Stimulated activated CD8-positive, alpha-beta memory T cell treated with anti-CD3 and anti-CD28 coated beads, Interleukin-7, amount 100 ng/mL, for 24 hours (primary cell): ENCODE measurements around the gene TES.

Source experiments
- DNase-seq: peaks from one replicate; pipeline ENCODE4 v3.0.0-alpha.2; 2020; ENCODE audit warnings: low read depth

Gene TES

DNA sequence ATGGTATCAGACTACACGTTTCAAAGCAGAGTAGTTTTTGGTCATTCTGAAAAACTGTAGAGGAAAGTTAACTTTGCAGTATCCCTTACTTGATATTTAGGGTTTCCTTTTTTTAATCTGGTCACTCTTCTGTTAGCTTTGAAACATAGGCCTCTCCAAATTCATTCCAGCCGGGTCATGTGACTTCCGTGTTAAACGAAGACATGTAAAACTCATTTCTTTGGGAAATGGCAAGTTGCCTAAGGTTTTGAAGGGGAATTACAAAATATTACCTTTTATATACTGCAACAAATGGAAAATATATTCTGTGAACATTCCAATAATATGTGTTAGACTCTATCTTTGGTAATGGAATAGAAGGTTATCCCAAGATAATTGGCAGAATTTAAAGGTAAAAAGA, 9.5 kb downstream of the TES start:
- DNase-seq = no peak

DNA sequence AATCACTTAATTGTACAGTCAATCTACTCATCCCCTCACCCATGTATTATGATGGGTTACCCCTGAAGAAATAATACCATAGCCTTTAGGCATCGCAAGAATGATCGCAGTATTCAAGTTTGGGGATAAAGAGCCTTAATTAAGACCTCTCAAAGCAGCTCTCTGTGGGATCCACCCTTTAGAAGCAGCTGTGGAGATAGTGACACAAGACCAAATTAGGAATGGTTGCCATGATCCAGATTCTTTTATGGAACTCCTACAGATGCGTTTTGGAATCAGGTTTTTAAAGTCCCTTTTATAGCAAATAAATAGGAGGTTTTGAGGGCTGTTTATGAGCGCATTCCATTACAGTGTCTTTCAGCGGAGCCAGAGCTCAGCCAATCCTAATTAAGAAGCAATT, 12.2 kb downstream of the TES start:
- DNase-seq = no peak

DNA sequence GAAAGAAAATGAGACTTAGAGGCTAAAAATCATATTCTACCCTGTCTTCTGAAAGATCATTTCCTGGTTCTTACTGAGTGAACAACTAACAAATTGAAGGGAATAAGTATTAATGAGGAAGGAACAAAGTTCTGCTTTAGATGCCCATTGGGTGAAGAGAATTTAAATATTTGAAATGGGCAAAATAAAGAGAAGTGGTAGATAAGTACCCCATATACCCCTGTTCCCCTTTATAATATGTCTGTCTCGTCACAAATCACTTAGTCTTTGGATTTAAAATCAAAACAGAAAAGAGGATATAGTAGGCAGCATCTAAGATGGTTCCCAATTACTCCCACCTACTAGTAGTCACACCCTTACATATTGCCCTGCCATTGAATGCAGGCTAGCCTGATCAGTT, 13.2 kb downstream of the TES start:
- no peak for DNase-seq

DNA sequence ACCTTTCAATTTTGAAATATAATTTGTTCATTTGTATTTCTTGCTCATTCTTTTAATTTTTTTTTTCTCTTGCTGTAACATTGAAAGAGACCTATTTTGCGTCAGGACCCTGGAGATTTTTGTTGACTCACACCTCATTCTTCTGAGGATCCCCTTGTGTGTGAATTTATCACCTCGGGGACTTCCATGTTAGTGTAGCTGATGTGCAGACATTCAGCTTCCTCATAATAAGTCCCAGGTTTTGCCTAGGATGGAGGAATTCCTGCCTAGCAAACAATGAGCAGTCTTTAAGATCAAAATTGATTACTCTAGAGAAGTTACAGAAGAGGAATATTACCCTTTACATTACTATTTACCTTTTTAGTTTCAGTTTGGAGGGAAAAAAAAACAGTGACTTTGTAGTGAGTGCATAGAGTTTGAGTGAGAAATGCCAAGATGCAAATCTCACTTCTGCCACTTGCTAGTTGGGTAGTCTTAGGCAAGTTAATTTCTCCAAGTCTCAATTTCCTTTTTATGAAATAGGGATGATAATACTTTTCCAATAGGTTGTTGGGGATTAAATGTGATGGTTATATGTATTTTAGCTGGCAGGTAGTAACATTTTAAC, 14.3 kb downstream of the TES start:
- no peak for DNase-seq

DNA sequence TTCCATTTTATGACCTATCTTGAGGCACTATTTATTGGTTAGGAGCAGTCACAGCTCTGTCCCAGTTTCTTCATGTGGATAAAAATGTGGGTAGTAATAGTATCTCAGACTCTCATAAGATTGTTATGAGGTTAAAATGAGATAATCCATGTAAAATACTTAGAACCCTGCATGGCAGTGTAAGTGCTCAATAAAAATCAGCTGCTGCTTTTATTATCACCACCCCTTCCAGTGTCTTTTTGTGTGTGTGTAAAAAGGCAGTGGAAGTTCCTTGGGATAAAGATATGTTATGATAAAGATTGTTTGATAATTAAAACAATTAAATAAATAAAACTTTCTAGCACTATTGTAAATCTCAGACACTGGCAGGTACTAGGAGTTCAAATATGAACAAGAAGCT, 15.5 kb downstream of the TES start:
- no peak for DNase-seq

DNA sequence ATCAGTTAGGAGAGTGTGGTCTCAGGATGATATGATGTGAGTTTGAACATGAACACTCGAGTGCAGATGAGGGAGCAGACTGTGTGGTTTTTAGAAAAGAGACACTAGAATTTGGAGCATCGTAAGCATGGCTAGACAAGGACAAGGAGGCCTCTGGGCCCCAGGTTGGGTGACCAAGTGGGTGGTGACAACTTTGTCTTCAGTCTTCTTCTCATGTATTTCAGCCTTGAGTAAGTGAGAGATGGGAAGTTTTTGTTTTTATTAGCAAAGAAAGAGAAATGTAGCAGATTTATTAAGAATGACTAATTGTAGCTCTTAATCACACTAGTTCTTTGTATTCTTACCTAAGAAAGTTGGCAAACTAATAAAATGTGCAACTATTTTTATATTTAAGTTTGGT, 16.3 kb downstream of the TES start:
- DNase-seq = no peak

DNA sequence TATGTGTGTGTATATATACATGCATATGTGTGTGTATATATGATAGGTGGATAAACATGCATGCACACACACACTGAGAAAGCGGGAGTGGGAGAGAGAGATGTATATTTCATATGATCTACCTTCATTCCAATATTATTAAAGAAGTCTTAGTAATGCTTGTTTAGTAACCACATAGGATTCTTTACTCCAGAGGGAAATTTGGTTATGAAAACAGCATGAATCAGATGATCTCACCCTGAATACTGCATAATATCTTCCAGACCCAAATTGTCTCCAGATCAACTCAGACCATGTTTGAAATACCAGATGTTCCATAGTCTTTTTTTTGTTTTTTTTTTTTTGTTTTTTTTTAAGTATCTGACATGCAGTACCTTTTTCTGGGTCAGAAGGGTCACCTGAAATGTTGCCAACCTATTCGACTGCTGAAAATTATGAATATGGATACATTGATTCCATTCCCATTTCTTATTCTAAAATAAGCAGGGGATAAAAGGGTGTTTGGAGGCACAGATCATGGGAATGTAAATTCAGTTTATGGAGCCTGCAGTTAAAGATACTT, 17.4 kb downstream of the TES start:
- no peak for DNase-seq

DNA sequence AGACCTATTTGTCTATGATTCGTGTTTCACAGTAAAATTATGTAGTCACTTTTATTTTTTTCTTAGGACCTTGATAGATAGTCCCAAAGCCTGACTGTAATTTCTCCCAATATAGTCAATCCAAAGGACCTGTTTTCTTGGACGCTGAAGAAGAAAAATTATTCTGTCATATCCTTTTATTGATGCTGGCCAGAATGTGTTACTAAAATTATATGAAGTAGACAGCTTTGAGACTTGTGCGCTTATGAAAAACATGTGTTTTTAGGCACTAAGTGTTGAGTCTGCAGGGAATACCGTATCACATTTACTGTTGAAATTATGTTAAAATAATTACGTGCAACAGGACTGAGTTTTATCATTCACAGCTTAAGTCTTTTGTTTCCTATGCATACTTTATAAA, 17.9 kb downstream of the TES start:
- no peak for DNase-seq

DNA sequence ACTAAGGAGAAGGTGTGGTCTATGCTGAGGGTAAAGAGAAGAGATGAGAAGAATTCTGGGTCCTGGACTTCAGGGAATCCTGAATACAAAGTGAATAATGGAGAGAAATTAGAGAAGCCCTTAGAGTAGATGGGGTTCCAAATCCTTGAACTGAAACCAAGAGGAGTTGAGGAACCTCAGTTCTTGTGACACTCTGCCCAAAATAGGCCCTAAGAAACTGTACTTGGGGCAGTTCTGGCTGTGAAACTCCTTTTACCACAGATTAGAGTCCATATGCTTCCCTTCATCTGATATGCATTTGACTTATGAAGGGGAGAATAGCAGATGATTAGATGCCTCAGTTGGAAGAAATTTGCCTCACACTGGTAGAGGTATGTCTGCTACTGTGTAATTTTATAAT, 19.0 kb downstream of the TES start:
- DNase-seq = no peak

DNA sequence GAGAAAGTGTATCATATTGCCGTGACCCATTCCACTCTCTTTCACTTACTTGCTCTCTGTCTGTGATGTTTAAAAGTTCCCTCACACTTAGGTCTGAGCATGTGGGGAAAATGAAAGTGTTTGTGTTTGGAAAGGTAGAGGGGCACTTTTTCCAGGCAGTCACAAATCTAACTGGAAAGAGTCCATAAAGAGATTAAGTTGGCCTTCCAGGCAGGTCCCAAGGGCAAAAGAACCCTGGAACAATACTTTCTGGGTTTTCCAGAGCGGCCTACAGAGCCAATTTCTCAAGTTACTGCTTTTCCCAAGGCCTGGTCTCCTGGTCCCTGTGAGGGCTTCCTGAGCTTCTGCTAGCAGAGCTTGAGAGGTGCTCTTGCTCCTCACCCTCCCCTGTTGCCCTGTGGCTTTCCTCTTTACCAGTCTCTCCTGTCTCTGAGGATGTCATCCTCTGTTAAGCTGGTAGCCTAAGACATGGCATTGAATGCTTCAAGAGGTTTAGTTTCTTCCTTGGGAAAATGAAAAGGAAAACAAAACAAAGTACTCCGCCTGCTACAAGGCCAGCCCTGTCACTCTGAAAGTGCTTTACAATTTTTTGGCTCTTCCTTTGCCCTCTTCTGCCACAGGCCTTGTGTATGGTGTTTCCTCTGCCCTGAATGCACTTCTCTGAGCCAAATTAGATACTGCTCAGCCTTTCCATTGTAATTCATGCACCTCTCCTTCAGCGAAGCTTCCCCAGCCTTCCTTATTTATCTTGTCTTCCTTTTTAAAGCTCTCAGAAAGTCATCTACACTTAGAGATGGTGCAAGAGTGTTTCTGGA, 20.1 kb downstream of the TES start:
- no peak for DNase-seq

DNA sequence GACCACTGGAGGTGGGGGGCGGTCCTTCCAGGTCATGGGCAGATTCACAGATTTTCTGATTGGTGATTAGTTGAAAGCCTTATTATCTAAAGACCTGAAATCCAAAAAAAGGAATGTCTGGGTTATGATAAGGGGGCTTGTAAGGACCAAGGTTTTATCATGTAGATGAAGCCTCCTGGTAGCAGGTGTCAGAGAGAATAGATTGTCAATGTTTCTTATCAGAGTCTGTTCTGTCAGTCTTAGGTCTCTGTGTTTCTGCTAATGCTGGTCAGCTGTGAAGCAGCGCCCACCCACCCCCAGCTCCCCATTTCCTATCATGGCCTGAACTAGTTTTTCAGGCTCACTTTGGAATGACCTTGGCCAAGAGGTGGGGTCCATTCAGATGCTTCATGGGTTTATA, 21.2 kb downstream of the TES start:
- no peak for DNase-seq

DNA sequence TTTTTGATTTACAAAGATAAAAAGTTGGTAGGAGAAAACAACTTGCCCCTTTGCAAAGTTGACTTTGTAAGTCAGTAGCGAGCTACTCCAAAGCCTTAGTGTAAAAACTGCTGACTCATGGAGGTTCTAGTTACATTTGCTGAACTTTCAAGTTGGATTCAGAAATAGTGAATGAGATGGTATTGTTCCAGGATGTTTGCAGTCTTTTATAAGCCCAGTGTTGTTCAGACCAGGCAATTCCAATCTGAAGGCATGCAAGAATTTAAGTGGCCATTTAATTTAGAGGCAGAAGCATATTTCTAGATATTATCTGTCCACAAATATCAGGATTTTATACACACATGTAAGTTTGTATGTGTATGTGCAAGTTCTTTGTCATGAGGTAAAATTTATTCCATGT, 21.6 kb downstream of the TES start:
- no peak for DNase-seq

DNA sequence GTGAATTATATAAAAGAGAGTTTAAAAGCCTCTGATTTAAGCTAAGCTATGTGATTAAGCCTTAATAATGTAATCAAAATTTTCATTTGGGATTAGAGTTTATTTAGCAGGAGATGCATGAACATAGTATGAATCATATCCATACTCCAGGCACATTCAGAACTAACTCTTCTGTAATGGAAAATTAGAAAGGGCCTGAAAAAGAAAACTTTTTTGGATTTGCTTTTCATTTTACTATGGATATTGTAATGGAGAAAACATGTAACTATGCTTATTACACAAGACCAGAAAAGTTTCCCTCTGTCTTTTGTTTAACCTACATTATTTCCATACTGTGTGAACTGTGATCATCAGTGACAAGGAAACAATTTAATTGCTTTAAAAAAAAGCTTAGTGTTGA, 22.0 kb downstream of the TES start:
- no peak for DNase-seq

DNA sequence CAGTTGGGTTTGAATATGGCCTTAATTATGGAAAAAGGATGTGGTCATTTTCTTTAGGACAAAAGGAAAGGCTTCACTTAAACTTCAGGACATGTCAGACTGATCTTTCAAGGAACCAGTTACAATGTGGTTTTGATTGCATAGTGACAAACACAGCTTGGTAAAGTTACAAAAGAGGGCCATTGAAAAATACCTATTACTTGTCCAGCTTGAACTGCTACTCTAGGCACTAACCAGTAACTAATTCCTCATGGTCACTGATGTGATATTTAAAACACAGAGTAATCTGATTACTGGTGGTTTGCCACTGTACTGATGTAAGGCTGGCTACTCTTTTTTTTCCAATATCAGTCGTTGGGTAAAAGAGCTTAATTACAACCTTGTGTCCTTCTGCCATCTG, 22.6 kb downstream of the TES start:
- no peak for DNase-seq

DNA sequence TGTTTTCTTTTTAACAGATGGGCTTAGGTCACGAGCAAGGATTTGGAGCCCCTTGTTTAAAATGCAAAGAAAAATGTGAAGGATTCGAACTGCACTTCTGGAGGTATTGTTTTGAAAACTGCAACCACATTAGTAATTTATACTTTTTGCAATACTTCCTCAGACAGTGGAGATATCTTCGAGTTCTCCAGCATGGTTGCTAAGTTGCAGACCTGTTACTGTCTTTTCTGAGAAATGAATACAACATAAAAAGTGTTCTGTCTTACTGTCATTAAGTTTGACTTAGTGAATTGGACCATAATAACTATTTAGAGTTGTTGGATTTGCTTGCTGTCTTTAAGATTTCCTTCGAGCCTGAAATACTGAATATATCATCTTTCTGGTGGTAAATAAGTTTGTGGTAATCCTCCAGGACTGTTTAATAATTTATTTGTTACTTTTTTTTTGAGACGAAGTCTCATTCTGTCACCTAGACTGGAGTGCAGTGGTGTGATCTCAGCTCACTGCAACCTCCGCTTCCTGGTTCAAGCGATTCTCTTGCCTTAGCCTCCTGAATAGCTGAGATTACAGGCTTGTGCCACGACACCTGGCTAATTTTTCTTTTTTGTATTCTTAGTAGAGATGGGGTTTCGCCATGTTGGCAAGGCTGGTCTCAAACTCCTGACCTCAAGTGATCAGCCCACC, 24.3 kb downstream of the TES start:
- no peak for DNase-seq

DNA sequence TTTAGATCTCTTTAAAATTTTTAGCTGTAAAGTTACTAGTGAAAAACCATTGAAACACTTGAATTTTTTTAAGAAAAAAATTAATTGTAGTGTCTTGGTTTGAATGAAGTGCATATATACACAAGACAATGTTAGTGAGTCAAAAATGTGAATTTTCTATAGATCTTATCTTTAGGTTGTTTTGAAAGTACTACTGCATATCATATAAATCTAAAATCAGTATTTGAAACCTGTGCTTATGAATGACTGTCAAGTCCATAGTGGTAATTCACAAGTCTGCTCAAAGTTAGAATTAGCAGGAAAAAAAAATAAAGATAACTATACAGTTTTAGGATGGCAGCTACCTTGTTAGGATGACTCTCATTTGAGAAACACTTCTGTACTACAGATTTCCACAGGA, 25.0 kb downstream of the TES start:
- DNase-seq = no peak

DNA sequence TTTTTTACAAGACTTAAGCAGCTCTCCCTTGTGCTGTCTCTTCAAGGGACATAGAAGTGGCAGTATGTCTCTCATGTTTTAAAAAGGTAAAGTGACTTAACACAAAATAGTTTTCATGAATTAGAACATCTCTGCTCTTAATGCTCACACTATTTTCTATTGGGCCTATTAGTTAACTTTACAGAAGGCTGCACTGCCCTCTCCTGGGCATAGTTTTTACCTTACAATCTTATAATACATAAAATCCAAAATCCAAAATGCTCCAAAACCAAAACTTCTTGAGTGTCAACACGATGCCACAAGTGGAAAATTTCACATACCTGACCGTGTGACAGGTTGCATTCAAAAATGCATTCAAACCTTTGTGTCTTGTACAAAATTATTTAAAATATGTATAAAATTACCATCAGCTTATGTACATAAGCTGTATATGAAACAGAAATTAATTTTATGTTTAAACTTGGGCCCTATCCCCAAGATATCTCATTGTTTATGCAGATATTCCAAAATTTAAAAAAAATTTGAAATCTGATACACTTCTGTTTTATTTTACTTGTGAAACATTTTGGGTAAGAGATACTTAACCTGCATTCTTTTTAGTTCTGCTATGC, 25.8 kb downstream of the TES start:
- DNase-seq = no peak

DNA sequence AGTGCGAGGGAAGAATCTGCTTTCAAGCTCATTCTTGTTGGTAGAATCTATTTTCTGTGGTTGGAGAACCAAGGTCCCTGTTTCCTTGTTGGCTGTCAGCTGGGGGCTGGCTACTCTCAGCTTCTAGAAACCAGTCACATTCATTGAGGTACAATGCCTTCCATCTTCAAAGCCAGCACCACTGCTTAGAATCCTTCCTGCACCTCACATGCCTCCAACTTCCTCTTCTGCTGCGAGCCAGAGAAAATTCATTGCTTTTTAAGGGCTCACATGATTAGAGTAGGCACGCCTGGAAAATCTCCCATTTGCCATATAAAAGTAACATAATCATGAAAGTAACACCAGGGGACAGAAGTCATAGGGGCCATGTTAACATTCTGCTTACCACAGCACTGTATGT, 28.7 kb downstream of the TES start:
- no peak for DNase-seq

DNA sequence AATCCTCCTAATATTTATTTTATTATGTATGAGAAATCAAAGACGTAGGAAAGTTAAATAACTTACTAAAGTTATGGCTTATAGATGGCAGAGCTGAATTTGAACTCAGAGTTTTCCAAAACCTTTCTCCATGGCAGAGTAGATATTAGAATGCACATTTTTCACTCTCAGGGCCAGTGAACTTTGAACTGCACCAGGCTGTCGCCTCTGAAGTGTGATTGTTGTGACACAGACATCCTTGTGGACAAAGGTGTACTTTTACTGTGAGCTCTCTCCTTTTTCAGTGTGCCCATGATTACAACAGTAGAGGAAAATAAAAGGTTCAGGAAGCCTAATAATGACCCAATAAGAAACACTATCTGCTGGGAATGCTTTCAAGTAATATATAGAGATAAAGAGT, 29.1 kb downstream of the TES start:
- no peak for DNase-seq

DNA sequence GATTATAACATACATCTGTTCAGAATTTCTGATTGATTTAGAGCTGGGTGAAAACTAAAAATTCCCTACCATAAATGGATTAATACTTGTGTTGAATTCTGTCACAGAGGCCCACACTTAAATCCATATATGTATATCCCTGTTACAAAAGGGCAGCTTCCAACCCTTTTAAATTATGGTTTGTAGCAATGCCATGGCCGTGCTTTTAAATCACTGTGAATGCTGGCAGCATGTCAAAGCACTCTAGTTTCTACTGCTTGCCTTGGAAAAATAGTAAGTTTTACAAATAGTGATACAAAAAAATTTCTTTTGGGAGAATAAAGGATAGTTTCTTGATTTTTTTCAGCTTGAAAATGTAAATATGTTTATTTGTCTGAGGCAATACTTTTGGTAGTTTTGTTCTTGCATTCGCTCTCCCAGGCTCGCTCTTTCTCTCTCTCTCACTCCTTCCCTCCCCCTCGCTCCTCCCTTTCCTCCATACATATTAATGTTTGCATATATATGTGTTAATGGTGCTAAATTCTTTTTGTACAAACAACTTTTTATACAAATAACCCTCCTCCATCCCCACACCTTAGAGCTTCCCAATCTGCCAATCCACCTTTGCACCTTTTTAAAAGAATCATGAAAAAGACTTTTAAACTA, 29.8 kb downstream of the TES start:
- no peak for DNase-seq

DNA sequence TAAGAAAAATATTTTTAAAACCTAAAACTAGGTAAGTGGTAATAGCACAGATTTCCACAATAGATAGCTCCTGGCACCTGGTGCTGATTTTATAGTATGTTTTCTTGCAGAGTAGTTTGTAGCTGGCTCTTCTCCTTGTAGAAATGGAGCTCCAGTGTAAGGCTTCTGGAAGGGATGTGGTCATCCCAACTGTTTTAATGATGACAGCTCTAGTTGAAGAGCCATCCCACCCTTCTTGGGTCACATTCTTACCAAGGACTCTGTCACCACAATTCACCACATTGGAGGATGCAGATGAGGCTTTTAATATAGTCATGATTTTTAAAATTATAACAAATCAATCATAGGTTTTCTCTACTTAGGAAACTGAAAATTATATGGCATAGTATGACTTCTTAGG, 31.0 kb downstream of the TES start:
- no peak for DNase-seq

DNA sequence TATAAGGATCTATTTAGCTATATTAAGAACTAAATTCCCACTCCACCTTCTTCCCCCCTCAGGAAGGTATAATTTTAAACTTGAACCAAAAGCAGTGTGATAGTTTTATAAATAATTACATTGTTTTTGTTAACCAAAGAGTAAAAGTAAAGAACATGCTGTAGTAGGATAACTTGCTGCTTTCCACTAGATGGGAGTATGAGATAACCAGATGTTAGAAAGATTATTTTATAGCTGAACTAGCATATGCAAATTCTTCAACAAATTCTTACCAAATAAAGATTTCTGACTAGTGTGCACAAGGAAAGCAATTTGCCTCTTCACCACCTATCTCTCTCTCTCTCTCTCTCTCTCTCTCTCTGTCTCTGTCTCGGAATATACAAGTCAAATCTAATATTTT, 31.8 kb downstream of the TES start:
- DNase-seq = no peak
